CD14-positive monocyte (primary cell): Measurements from ENCODE around the gene BIRC5. TPM values are rescaled to one million over a fixed set of nuclear protein-coding genes. Genes with fewer than 3 reads are reported as not detected.
"Not testable (repeated sequence)": the region's sequence is repeated elsewhere in the genome, so short reads cannot be mapped to it uniquely, and the experiment has no call there.

Experiments
- DNase-seq, 3 donors: peaks; one replicate each; pipeline ENCODE4 v3.0.0-alpha.2; 2011 to 2022
- H2AFZ ChIP-seq: 2 replicates; pipeline ENCODE4 v1.6.0; 2012; ENCODE audit warnings: mild to moderate bottlenecking, low read depth, low read length, inconsistent platforms; ENCODE audit not compliant: insufficient read depth, poor library complexity, severe bottlenecking
- H3K27ac ChIP-seq, 2 donors: 1 replicate in 1 of 2; 2 replicates in 1 of 2; pipeline ENCODE4 v1.5.1; 2012 to 2013; ENCODE audit warnings: low read length in 2 of 2, control low read depth in 1 of 2, inconsistent platforms in 1 of 2, low read depth in 1 of 2, mild to moderate bottlenecking in 1 of 2
- H3K27me3 ChIP-seq, 2 donors: one replicate each; pipeline versions ENCODE4 v1.6.0 to v1.6.1; 2011 to 2013; ENCODE audit warnings: low read length in 2 of 2; ENCODE audit not compliant: control insufficient read depth in 2 of 2, insufficient read depth in 2 of 2
- H3K36me3 ChIP-seq, 2 donors: replicated peaks in 1 of 2; 1 replicate in 1 of 2; 2 replicates in 1 of 2; pipeline versions ENCODE4 v1.5.1 to v1.6.1; 2012 to 2013; ENCODE audit warnings: low read length in 2 of 2, control low read depth in 1 of 2, inconsistent platforms in 1 of 2, mild to moderate bottlenecking in 1 of 2; ENCODE audit not compliant: insufficient read depth in 2 of 2, control insufficient read depth in 1 of 2
- H3K4me1 ChIP-seq, 2 donors: 1 replicate in 1 of 2; 2 replicates in 1 of 2; pipeline versions ENCODE4 v1.5.1 to v1.6.1; 2012 to 2013; ENCODE audit warnings: low read length in 2 of 2, control low read depth in 1 of 2, inconsistent platforms in 1 of 2, mild to moderate bottlenecking in 1 of 2, moderate library complexity in 1 of 2; ENCODE audit not compliant: insufficient read depth in 2 of 2, control insufficient read depth in 1 of 2
- H3K4me2 ChIP-seq: replicated peaks from 2 replicates; pipeline ENCODE3; 2012; ENCODE audit warnings: low read length, moderate library complexity, mild to moderate bottlenecking; ENCODE audit not compliant: poor library complexity, severe bottlenecking; ENCODE audit errors: extremely low read depth
- H3K4me3 ChIP-seq, 3 experiments: fragments of 200-600 bp in 1 of 3; sonication (generic) in 1 of 3; replicated peaks in 1 of 3; 1 replicate in 2 of 3; 2 replicates in 1 of 3; pipeline ENCODE4 v1.5.1; 2011 to 2013; ENCODE audit warnings: low read length in 3 of 3, mild to moderate bottlenecking in 3 of 3, control low read depth in 2 of 3, low read depth in 2 of 3, inconsistent platforms in 1 of 3, moderate library complexity in 1 of 3
- H3K79me2 ChIP-seq: 2 replicates; pipeline ENCODE4 v1.6.0; 2012; ENCODE audit warnings: mild to moderate bottlenecking, control low read depth, inconsistent platforms, low read length, moderate library complexity; ENCODE audit not compliant: insufficient read depth
- H3K9ac ChIP-seq: 2 replicates; pipeline ENCODE4 v1.6.0; 2017; ENCODE audit warnings: low read length, mild to moderate bottlenecking; ENCODE audit not compliant: insufficient read depth, poor library complexity, severe bottlenecking
- H3K9me3 ChIP-seq, 2 donors: replicated peaks in 1 of 2; 1 replicate in 1 of 2; 2 replicates in 1 of 2; pipeline versions ENCODE4 v1.5.1 to v1.6.1; 2012 to 2013; ENCODE audit warnings: low read length in 2 of 2, control low read depth in 1 of 2; ENCODE audit not compliant: control insufficient read depth in 1 of 2, insufficient read depth in 1 of 2
- H4K20me1 ChIP-seq: 2 replicates; pipeline ENCODE4 v1.6.0; 2012; ENCODE audit warnings: mild to moderate bottlenecking, low read length, control low read depth, moderate library complexity; ENCODE audit not compliant: insufficient read depth
- H3K27ac Mint-ChIP-seq, 7 donors: one replicate each; pipeline ENCODE4 v1.8.0; 2020; ENCODE audit warnings: mild to moderate bottlenecking in 7 of 7, mixed read lengths in 7 of 7, moderate library complexity in 6 of 7, inconsistent platforms in 2 of 7
- H3K27me3 Mint-ChIP-seq, 3 donors: one replicate each; pipeline ENCODE4 v1.8.0; 2021 to 2022; ENCODE audit warnings: low read depth in 3 of 3, mild to moderate bottlenecking in 3 of 3, mixed read lengths in 3 of 3, moderate library complexity in 3 of 3, inconsistent platforms in 1 of 3
- H3K36me3 Mint-ChIP-seq, 2 donors: one replicate each; pipeline ENCODE4 v1.8.0; 2020; ENCODE audit warnings: mixed read lengths in 2 of 2, inconsistent platforms in 1 of 2, mild to moderate bottlenecking in 1 of 2
- H3K4me1 Mint-ChIP-seq: one replicate; pipeline ENCODE4 v1.8.0; 2020; ENCODE audit warnings: mild to moderate bottlenecking, mixed read lengths
- H3K4me3 Mint-ChIP-seq, 2 donors: one replicate each; pipeline ENCODE4 v1.8.0; 2020; ENCODE audit warnings: mild to moderate bottlenecking in 2 of 2, mixed read lengths in 2 of 2, moderate library complexity in 1 of 2
- H3K9me3 Mint-ChIP-seq, 7 donors: one replicate each; pipeline ENCODE4 v1.8.0; 2020 to 2022; ENCODE audit warnings: mixed read lengths in 7 of 7, mild to moderate bottlenecking in 6 of 7, moderate library complexity in 6 of 7, inconsistent platforms in 2 of 7
- CTCF ChIP-seq: fragments of 200-600 bp; IDR thresholded peaks from one replicate; pipeline ENCODE4 v1.8.0; 2022; ENCODE audit warnings: antibody characterized with exemption, mild to moderate bottlenecking
- WGBS: methylation state at CpG from one replicate; pipeline ENCODE4 v1.1.5; 2013; ENCODE audit warnings: missing lambda C conversion rate; ENCODE audit not compliant: insufficient coverage; 5-methylcytosine and 5-hydroxymethylcytosine counted together
- intact Hi-C, 2 donors: fragments of 100-400 bp; cut with micrococcal nuclease; formaldehyde crosslinking; loops; one replicate each; pipeline versions ENCODE4 v1.15.0 to v1.15.1; 2023
- polyA plus RNA-seq, 3 donors: library from polyadenylated mRNA; depleted of rRNA in 1 of 3; unstranded in 2 of 3; stranded (reverse) in 1 of 3; fragments of 300-500 nt in 2 of 3; fragments of >200 nt in 1 of 3; fragmentation: Illumina TruSeq in 2 of 3; gene quantifications; 1 replicate in 2 of 3; 2 replicates in 1 of 3; pipeline ENCODE4 v1.2.3, GENCODE V29; 2012 to 2021

The BIRC5 gene
- polyA plus RNA-seq, 3 donors = 0.20 TPM; not detected in 2

- H3K4me2 ChIP-seq = peak overlapping the region; percentile 76
- WGBS = 82% methylated on average over 24 of the region's 31 CpGs
- Mint-ChIP-seq H3K27ac (peak overlapping the region in 5 of 7 donors; percentile 46 to 97 (median 93)), H3K9me3 (peaks cover 0 to 3% (median 0%) of the 10 kb centered on the region in 7 donors), H3K27me3 (no peaks in the 10 kb centered on the region), H3K36me3 (peaks cover 34 to 46% of the 10 kb centered on the region in 2 donors), H3K4me1 (peaks cover 70% of the 10 kb centered on the region), H3K4me3 (peak overlapping the region; percentile 34 to 46)
- TF ChIP-seq CTCF = no peak
- DNase-seq = peak in 1 of 3 donors; percentile 32
- H4K20me1 ChIP-seq = peaks cover 29% of the 10 kb centered on the region
- peak overlapping the region; percentile 14 to 27 for H3K27ac ChIP-seq
- no peak overlapping the region for H2AFZ ChIP-seq
- H3K9ac ChIP-seq = no peak overlapping the region
- no peaks in the 10 kb centered on the region for H3K27me3 ChIP-seq
- peaks cover 46% of the 10 kb centered on the region for H3K79me2 ChIP-seq
- peaks cover 74% of the 10 kb centered on the region in 2 donors for H3K4me1 ChIP-seq
- intact Hi-C loops = loop anchor here (1.0 to 5.0 kb wide), 4 partner anchors 31 to 59 kb away; partner anchors contain the start of gene TMC6 (in 1 of the 2)
- no peaks in the 10 kb centered on the region for H3K9me3 ChIP-seq
- H3K36me3 ChIP-seq = peaks cover 11 to 16% of the 10 kb centered on the region in 2 donors
- peak overlapping the region in 1 of 3 experiments; percentile 85 for H3K4me3 ChIP-seq
These were observed 43.1 kb upstream of the BIRC5 start for GRCh38 chr17:78170692-78171590.

- Histone ChIP-seq H3K4me2 (peak overlapping the region; percentile 76), H3K9ac (peak overlapping the region; percentile 21), H3K4me1 (peaks cover 81 to 82% of the 10 kb centered on the region in 2 donors), H3K27ac (peak overlapping the region; percentile 82 to 86), H3K36me3 (peaks cover 11 to 16% of the 10 kb centered on the region in 2 donors), H3K4me3 (peak overlapping the region in 2 of 3 experiments; percentile 13 to 85), H4K20me1 (peaks cover 29% of the 10 kb centered on the region), H3K79me2 (peaks cover 49% of the 10 kb centered on the region)
- WGBS = 65% methylated on average over 9 of the region's 19 CpGs
- H3K4me3 Mint-ChIP-seq = peak overlapping the region; percentile 77 to 87
- not testable (repeated sequence) for H3K27me3 Mint-ChIP-seq, H3K9me3 ChIP-seq, H3K9me3 Mint-ChIP-seq, H3K27me3 ChIP-seq, DNase-seq, H2AFZ ChIP-seq
- intact Hi-C loops = loop anchor here (5.0 kb wide), 3 partner anchors 34 to 59 kb away; partner anchors contain the start of gene TMC6 (in 1 of the 2)
- H3K4me1 Mint-ChIP-seq = peaks cover 78% of the 10 kb centered on the region
- peaks cover 34 to 48% of the 10 kb centered on the region in 2 donors for H3K36me3 Mint-ChIP-seq
- peak overlapping the region; percentile 93 to 98 (median 96) for H3K27ac Mint-ChIP-seq
These were observed 42.3 kb upstream of the BIRC5 start for GRCh38 chr17:78171591-78172248.
